Medulla oblongata (tissue), 1 donor: ENCODE data around the gene DNAAF5.

Experiments
- DNase-seq: peaks from one replicate; pipeline ENCODE4 v3.0.0-alpha.2; 2015; ENCODE audit errors: extremely low spot score

DNAAF5 gene

DNA sequence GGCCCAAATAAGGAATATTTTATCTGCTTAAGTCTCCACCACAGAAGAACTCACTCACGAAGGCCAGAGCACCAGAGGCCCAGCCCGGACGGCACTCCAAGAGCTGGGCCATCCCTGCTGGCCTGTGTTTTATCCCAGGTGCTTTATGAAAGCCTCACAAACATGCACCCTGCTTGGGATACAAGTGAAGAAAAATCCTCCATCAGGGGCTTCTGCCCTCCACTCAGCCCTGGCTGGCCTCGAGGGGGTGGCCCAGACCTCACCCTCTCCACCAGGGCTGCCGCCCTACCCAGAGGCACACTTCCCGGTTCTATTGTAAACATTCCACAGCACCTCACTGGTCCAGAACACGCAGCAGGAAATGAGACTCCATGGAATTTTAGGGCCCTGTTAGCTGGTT lies 19.8 kb upstream of the DNAAF5 start:
- no peak for DNase-seq

DNA sequence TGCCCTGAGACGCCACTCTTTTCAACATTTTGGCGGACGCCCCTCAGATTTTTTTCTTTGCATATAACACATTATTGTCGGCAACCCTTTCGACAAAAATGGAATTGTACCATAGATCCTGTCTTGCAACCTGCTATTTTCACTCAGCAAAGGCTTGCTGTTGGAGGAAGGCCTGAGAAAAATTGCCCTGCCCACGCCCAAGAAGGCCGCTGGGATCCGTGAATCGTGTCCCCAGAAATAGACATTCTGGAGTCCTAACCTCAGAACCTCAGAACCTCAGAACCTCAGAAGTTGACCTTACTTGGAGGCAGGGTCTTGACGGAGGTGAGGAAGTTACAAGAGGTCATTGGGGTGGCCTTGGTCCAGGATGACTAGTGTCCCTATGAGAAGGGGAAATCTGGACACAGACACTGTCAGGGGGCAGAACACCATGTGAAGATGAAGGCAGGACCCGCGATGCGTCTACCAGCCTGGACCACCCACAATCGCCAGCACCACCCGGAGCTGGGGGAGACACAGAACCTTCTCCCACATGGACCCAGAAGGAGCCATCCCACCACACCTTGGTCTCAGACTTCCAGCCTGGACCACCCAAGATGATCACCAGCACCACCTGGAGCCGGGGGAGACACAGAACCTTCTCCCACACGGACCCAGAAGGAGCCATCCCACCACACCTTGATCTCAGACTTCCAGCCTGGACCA lies 19.1 kb upstream of the DNAAF5 start:
- DNase-seq = no peak

- DNase-seq = no peak
Observed at GRCh38 chr7:710161-710560, 16.3 kb upstream of the DNAAF5 start.

DNA sequence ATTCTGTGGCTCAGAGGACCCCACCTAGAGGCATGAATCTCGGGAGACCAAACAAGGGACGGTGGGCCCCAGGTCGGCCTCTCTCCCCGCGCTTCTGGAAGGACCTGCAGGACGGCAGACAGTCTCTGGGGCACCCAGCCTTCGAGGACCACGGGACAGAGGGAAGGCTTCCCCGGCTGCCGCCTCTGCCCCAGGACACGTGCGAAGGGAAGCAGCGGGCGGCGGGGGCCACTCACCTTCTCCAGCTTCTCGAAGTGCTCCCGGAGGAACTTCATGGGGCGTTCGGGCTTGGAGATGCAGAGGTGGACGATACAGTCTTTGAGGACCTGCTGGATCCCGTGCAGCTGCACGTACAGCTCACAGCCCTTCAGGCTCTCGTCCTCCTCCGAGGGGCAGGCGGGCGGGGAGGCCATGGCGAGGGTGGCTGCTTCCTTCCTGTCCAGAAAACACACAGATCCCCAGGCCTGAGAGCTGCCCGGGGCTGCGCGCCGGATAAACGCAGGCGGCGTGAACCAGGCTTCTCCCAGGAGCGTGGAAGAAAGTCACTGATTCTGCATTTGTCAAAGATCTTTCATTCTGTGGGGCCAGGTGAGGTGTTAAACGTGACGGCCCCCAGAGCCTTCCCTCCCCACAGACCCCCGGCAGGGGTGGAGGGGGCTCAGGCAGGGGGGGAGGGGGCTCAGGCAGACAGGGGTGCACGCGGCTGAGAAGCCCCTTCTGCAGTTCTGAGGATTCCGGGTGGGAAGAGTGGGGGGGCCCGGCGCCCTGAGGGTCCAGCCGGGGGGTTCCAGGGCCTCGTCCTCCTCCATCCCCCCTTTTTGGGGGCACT lies 15.2 kb upstream of the DNAAF5 start:
- no peak for DNase-seq

DNA sequence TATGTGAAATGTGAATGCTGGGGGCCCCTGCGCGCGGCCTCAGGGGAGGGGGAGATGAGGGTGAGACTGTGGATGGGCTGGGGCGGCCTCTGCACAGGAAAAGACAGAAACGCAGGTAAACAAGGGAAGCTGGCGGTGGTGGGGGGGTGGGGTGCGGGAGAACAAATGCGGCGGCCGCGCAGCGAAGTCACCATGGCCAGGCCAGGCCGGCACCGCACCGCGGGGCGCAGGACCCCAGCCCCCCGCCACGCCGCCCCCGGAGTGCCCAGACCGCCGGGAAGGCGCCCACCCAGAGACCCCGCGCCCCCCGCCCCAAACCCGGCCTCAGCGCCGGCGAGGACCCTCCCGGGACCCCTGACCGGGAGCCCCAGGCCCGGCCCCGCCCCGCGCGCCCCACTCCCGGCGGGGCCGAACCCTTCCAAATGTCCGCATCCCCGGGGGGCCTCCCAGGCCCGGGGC lies 14.5 kb upstream of the DNAAF5 start:
- DNase-seq = no peak

- no peak for DNase-seq
Observed at GRCh38 chr7:712381-713138, 13.9 kb upstream of the DNAAF5 start.

GRCh38 chr7:713139-713457 lies 13.4 kb upstream of the DNAAF5 start:
- no peak for DNase-seq

- no peak for DNase-seq
Observed at GRCh38 chr7:713488-714230, 12.8 kb upstream of the DNAAF5 start.

GRCh38 chr7:714251-714671 lies 12.2 kb upstream of the DNAAF5 start:
- DNase-seq = no peak

DNA sequence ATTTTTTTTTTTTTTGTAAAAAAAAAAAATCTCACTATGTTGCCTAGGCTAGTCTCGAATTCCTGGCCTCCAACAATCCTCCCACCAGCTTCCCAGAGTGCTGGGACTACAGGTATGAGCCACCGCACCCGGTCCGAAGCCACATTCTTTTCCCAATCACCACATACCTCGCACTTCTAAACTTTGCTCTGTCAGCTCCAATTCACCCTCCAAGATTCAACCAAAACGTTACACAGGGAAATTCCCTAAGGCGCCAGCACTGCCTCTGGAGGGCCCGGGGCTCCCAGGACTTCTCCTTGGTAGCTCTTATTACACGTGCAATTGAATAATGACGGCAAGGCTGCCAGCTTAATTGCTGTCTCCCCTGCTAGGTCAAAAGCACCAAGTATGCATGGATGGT lies 10.3 kb upstream of the DNAAF5 start:
- no peak for DNase-seq

- no peak for DNase-seq
Observed at GRCh38 chr7:716636-717035, 9.9 kb upstream of the DNAAF5 start.

- DNase-seq = no peak
Observed at GRCh38 chr7:721619-722248, 4.8 kb upstream of the DNAAF5 start.

GRCh38 chr7:723541-723940 lies 3.0 kb upstream of the DNAAF5 start:
- no peak for DNase-seq

- DNase-seq = no peak
Observed at GRCh38 chr7:724298-724697, 2.2 kb upstream of the DNAAF5 start.

DNA sequence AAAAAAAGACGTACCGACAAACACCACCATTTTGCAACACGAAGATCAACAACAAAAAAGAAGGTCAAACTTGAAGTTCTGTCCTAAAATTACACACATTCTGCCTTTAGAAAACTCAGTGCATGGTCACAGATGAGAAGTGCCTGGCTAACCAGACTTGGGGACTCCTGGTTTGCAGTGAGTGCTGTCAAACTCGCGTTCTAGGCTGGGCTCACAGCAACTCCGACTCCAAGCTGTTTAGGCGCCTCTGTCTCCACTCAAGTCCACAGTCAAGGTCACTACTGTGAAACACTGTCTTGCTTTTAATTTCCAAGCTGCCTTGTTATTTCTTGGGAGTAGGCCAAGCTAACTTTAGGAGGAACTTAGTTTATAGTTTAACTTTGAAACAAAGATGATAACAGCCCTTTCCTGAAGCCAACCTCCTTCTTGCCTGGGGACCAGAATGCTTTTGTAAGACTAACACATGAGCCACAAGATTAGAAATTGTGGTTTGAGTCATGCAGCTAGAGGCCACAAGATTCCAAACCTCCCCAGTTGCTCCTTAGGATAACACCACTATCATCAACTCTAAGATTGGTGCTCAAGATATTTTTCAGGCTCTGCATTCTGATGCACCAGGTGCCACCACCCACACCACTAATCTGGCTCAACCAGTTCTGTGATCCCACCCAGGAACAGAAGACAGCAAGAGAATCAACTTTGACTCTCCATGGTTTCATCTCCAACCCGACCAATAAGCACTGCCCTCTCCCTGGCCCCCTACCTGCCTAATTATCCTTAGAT lies 1.1 kb upstream of the DNAAF5 start:
- no peak for DNase-seq

- DNase-seq = no peak
Observed at GRCh38 chr7:726854-727103, 280 bp downstream of the DNAAF5 start.

- no peak for DNase-seq
Observed at GRCh38 chr7:727104-727805, 756 bp downstream of the DNAAF5 start, which contains the start of gene PRKAR1B. TSS of gene PRKAR1B (minus strand) at chr7:727281. CDS start at chr7:711505, 15,776 bp downstream.

GRCh38 chr7:727806-728460 lies 1.4 kb downstream of the DNAAF5 start:
- no peak for DNase-seq

- DNase-seq = no peak
Observed at GRCh38 chr7:728602-729001, 2.1 kb downstream of the DNAAF5 start.
